ENCODE measurements around the gene KCNA1.

Gene KCNA1

DNA sequence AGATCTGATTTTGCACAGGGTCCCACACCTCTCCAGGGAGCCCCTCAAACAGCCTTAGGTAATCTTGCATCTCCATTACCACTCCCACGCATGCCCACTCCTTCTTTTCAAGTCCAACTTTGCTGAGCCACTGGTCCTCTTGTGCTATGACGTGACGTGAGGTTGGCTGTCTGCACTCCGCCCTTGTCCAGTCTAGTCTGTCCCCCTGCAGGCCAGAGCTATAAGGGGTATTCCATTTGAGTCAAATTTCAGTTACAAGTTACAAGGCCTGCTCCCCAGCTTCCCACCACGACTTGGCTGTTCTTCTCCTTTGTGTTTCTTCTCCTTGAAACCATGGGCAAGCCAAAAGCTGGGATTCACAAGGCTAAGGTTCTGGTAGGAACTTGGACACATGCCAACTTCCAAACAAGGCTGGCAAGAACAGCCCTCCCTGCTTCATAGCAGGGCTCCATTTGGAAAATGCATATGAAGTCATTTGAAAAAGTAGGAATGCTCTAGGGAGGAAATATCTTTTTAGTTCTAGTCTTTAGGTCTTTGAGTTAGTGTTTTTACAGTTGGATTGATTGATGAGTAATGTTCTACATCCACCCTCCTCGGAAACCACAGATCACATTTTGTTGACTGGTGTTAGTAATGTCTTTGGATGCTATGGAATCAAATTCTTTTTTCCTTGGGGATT, 49.1 kb downstream of the KCNA1 start:
- no peak overlapping the region for H3K27ac ChIP-seq
- TF ChIP-seq, protein P1, sequence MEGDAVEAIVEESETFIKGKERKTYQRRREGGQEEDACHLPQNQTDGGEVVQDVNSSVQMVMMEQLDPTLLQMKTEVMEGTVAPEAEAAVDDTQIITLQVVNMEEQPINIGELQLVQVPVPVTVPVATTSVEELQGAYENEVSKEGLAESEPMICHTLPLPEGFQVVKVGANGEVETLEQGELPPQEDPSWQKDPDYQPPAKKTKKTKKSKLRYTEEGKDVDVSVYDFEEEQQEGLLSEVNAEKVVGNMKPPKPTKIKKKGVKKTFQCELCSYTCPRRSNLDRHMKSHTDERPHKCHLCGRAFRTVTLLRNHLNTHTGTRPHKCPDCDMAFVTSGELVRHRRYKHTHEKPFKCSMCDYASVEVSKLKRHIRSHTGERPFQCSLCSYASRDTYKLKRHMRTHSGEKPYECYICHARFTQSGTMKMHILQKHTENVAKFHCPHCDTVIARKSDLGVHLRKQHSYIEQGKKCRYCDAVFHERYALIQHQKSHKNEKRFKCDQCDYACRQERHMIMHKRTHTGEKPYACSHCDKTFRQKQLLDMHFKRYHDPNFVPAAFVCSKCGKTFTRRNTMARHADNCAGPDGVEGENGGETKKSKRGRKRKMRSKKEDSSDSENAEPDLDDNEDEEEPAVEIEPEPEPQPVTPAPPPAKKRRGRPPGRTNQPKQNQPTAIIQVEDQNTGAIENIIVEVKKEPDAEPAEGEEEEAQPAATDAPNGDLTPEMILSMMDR (IDR thresholded peaks at IDR 0.05) = no peak
- DNase-seq (ENCODE audit: low spot score) = no peak

DNA sequence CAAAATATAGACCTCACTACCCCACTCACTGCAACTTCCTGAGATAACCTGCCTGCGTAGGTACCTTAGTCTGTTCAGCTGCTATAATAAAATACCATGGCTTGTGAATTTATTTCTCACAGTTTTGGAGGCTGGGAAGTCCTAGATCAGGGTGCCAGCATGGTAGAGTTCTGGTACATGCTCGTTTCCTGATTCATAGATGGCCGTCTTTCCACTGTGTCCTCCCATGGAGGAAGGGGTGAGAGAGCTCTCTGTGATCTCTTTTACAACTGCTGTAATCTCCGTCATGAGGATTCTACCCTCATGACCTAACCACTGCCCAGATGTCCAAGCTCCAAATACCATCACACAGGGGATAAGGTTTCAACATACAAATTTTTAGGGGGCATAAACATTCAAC, 49.7 kb downstream of the KCNA1 start:
- H3K4me3 ChIP-seq = no peak overlapping the region
- no peak overlapping the region for H3K27ac ChIP-seq
- DNase-seq (ENCODE audit: low spot score) = no peak
- TF ChIP-seq, protein P1 (IDR thresholded peaks at IDR 0.05) = no peak

More for the DNA sequence above, 49.1 kb downstream of the KCNA1 start:
- H3K4me3 ChIP-seq = no peak overlapping the region

DNA sequence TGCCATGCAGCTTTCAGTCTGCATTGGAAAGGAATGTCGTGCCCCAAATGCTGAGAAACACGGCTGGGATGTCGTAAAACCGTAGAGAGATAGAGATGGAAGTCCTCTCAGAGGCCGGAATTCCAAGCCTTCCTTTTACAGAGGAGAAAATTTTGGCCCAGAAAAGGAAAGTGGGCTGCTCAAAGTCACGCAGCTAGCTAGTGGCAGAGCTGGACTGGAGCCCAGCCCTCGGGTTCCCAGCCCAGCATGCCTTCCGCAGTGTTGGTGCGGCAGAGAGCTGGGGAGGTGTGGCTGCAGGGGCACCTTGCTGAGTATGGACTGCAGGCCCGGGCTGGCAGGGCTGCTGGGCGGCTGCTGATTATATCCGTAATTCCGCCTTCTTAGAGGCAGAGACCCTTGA, 50.3 kb downstream of the KCNA1 start:
- H3K4me3 ChIP-seq = peak overlapping the region; percentile 2
- H3K27ac ChIP-seq = no peak overlapping the region
- TF ChIP-seq, protein P1 (IDR thresholded peaks at IDR 0.05) = no peak
- DNase-seq (ENCODE audit: low spot score) = no peak

DNA sequence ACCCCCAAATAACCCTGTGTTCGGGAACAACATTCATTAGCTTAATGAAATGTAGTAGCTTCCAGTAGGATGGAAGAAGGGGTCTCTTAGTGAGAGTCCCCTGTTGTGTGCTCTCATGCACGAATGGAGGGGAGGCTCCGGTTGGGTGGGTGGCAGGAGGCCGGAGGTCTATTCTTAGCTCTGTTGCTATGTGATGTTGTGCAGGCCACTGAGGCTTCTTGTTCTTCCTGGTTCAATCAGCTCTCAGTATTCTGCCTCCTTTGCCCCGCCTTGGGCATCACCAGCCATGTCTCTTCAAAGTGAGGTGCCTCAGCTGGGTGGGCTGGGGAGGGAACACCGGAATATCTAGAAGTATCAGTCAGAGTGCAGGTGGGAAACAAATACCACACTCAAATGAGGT, 50.8 kb downstream of the KCNA1 start:
- no peak overlapping the region for H3K4me3 ChIP-seq
- TF ChIP-seq, protein P1 (IDR thresholded peaks at IDR 0.05) = no peak

DNA sequence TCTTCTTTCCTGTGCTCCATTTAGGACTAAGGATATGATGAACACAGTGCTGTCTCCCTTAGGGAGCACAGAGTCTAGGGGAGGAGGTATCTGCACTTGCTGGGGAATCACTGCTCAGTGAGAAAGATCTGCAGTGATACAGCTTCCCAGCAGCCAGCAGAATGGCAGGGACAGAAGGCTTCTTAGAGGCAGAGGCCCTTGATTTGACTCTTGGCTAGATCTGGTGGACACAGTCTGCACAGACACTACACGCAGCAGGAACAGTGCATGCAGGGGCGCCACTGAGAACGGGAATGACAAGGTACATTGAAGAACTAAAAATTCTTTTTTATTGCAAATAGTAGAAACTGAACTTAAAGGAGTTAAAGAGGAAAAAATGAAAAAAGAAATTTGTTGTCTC, 51.6 kb downstream of the KCNA1 start:
- Histone ChIP-seq H3K4me3 (no peak overlapping the region), H3K27ac (no peak overlapping the region)
- TF ChIP-seq, protein P1 (IDR thresholded peaks at IDR 0.05) = no peak
- DNase-seq (ENCODE audit: low spot score) = no peak

More for the DNA sequence above, 50.8 kb downstream of the KCNA1 start:
- H3K27ac ChIP-seq = no peak overlapping the region
- no peak for DNase-seq (ENCODE audit: low spot score)

DNA sequence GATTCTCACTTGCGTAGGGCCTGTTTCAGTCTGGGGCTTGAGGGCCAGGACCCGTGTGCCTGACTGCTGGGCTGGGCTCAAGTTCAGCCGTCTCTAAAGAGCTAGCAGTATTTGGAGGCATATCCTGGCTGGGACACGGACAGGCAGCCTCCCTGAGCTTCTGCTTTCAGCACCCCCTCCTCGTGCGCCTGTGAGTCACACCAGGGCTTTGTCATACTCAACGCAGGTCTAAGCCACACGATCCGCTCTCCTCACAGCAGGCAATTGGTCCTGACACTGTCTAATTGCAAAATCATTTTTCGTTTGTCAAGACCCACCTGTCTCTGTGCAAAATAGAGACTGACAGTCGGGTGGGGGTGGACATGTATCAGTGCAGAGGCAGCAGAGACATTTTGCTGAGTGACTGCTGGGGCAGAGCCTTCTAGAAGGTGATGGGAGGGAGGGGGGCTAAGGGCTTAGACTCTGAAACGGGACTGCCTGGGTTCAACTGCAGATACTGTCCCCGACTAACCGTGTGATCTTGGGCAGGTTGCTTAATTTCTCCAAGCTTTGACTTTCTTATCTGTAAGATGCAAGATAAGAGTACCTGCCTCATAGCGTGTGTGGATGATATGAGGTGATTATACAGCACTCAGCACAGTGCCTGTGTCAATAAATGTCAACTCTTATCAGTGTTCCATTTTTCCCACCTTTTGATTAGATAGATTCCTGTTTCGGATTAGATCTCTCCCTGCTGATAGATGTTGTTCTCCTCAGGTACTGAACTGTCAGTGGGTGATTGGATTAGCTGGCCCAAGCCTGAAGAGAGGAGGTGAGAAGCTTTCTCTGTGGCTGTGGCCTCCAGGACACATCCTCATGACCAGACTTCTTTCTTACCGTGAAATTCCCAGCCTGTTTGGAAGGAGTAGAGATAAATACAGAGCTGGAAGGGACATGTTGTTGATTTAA, 53.1 kb downstream of the KCNA1 start:
- Histone ChIP-seq H3K27ac (no peak overlapping the region), H3K4me3 (no peak overlapping the region)
- TF ChIP-seq, protein P1 (IDR thresholded peaks at IDR 0.05) = no peak
- no peak for DNase-seq (ENCODE audit: low spot score)

All from coronary artery (tissue), 2 donors.